Vagina (tissue), 2 donors: ENCODE data around the gene CHI3L1. TPM values are rescaled to one million over a fixed set of nuclear protein-coding genes. Genes with fewer than 3 reads are reported as not detected.

Experiments used
- DNase-seq, 2 donors: peaks; one replicate each; pipeline ENCODE4 v3.0.0-alpha.2; 2017; ENCODE audit errors: extremely low spot score in 2 of 2
- H3K27ac ChIP-seq: fragments of 200-600 bp; sonication (generic); one replicate; pipeline ENCODE4 v1.5.1; 2019
- H3K27me3 ChIP-seq: fragments of 200-600 bp; sonication (generic); one replicate; pipeline ENCODE4 v1.5.1; 2019
- H3K36me3 ChIP-seq, 2 donors: fragments of 200-600 bp; sonication (generic); one replicate each; pipeline ENCODE4 v1.5.1; 2017 to 2019
- H3K4me1 ChIP-seq: fragments of 200-600 bp; sonication (generic); one replicate; pipeline ENCODE4 v1.5.1; 2019
- H3K4me3 ChIP-seq, 2 donors: fragments of 200-600 bp; sonication (generic); 1 replicate in 1 of 2; 2 replicates in 1 of 2; pipeline ENCODE4 v1.5.1; 2016 to 2019
- H3K9me3 ChIP-seq: fragments of 200-600 bp; sonication (generic); one replicate; pipeline ENCODE4 v1.5.1; 2019
- CTCF ChIP-seq, 3 experiments: fragments of 450-650 bp in 2 of 3; fragments of 200-600 bp in 1 of 3; sonication (generic) in 1 of 3; IDR thresholded peaks; one replicate each; pipeline ENCODE4 v1.5.1; 2017 to 2019; ENCODE audit warnings: antibody characterized with exemption in 3 of 3, mild to moderate bottlenecking in 2 of 3, moderate library complexity in 2 of 3
- POLR2A ChIP-seq, 2 donors: fragments of 450-650 bp; IDR thresholded peaks; one replicate each; pipeline ENCODE4 v1.6.1; 2017; ENCODE audit warnings: antibody characterized with exemption in 2 of 2, mild to moderate bottlenecking in 2 of 2, moderate library complexity in 2 of 2
- POLR2AphosphoS5 ChIP-seq, 2 donors: sonication (generic); formaldehyde crosslinking; IDR thresholded peaks; one replicate each; pipeline ENCODE4 v1.9.0; 2017; ENCODE audit warnings: antibody characterized with exemption in 2 of 2, mild to moderate bottlenecking in 2 of 2, low read depth in 1 of 2; ENCODE audit not compliant: insufficient read depth in 1 of 2
- intact Hi-C: fragments of 100-400 bp; cut with DNase I; formaldehyde crosslinking; loops from one replicate; pipeline ENCODE4 v1.15.1; 2023
- total RNA-seq: library from RNA; depleted of rRNA; stranded (reverse); fragments of >200 nt; gene quantifications from one replicate; pipeline ENCODE4 v1.2.3, GENCODE V29; 2016

The CHI3L1 gene
- total RNA-seq, 1 donor from 2014 or later, result 51.3 TPM

GRCh38 chr1:203177470-203178039 is 8.9 kb downstream of the CHI3L1 start:
- no peak overlapping the region for H3K27ac ChIP-seq
- peaks cover 28% of the 10 kb centered on the region for H3K4me1 ChIP-seq
- no peaks in the 10 kb centered on the region for H3K36me3 ChIP-seq
- H3K9me3 ChIP-seq, result no peaks in the 10 kb centered on the region
- H3K27me3 ChIP-seq, result no peaks in the 10 kb centered on the region
- no peak for DNase-seq
- no peak overlapping the region for H3K4me3 ChIP-seq
- intact Hi-C loops, result no loop called here
- TF ChIP-seq CTCF (IDR thresholded peaks at IDR 0.05) (no peak), POLR2AphosphoS5 (IDR thresholded peaks at IDR 0.05; ENCODE audit: insufficient read depth in 1 of 2, low read depth in 1 of 2) (peak in 1 of 2 donors; percentile 26), POLR2A (IDR thresholded peaks at IDR 0.05) (no peak)

GRCh38 chr1:203177036-203177405 is 9.5 kb downstream of the CHI3L1 start:
- TF ChIP-seq CTCF (IDR thresholded peaks at IDR 0.05) (no peak), POLR2A (IDR thresholded peaks at IDR 0.05) (no peak), POLR2AphosphoS5 (IDR thresholded peaks at IDR 0.05; ENCODE audit: insufficient read depth in 1 of 2, low read depth in 1 of 2) (no peak)
- no peaks in the 10 kb centered on the region for H3K9me3 ChIP-seq
- H3K36me3 ChIP-seq, result no peaks in the 10 kb centered on the region
- intact Hi-C loops, result no loop called here
- DNase-seq, result no peak
- no peak overlapping the region for H3K4me3 ChIP-seq
- peaks cover 28% of the 10 kb centered on the region for H3K4me1 ChIP-seq
- no peak overlapping the region for H3K27ac ChIP-seq
- H3K27me3 ChIP-seq, result no peaks in the 10 kb centered on the region

- Histone ChIP-seq H3K27ac (no peak overlapping the region), H3K4me3 (no peak overlapping the region), H3K36me3 (no peaks in the 10 kb centered on the region), H3K4me1 (peaks cover 28% of the 10 kb centered on the region), H3K9me3 (no peaks in the 10 kb centered on the region), H3K27me3 (no peaks in the 10 kb centered on the region)
- TF ChIP-seq POLR2A (IDR thresholded peaks at IDR 0.05) (no peak), CTCF (IDR thresholded peaks at IDR 0.05) (no peak), POLR2AphosphoS5 (IDR thresholded peaks at IDR 0.05; ENCODE audit: insufficient read depth in 1 of 2, low read depth in 1 of 2) (no peak)
- intact Hi-C loops, result no loop called here
- DNase-seq, result no peak
Observed at GRCh38 chr1:203176273-203177035, 10.1 kb downstream of the CHI3L1 start.

GRCh38 chr1:203175827-203176241 is 10.7 kb downstream of the CHI3L1 start:
- no peak overlapping the region for H3K4me3 ChIP-seq
- DNase-seq, result no peak
- no peaks in the 10 kb centered on the region for H3K9me3 ChIP-seq
- no peaks in the 10 kb centered on the region for H3K36me3 ChIP-seq
- no peak overlapping the region for H3K27ac ChIP-seq
- TF ChIP-seq POLR2AphosphoS5 (IDR thresholded peaks at IDR 0.05; ENCODE audit: insufficient read depth in 1 of 2, low read depth in 1 of 2), result no peak
- no peak for TF ChIP-seq CTCF (IDR thresholded peaks at IDR 0.05)
- no peak for TF ChIP-seq POLR2A (IDR thresholded peaks at IDR 0.05)
- peaks cover 28% of the 10 kb centered on the region for H3K4me1 ChIP-seq
- H3K27me3 ChIP-seq, result no peaks in the 10 kb centered on the region
- intact Hi-C loops, result no loop called here

GRCh38 chr1:203175237-203175826 is 11.2 kb downstream of the CHI3L1 start, which contains the start of gene MYBPH:
TSS of gene MYBPH (minus strand) at chr1:203175826. CDS start at chr1:203175755, 71 bp downstream.
- no peak for TF ChIP-seq POLR2A (IDR thresholded peaks at IDR 0.05)
- no peak for TF ChIP-seq CTCF (IDR thresholded peaks at IDR 0.05)
- no peak for TF ChIP-seq POLR2AphosphoS5 (IDR thresholded peaks at IDR 0.05; ENCODE audit: insufficient read depth in 1 of 2, low read depth in 1 of 2)
- DNase-seq, result no peak

More at GRCh38 chr1:203175237-203175826, 11.2 kb downstream of the CHI3L1 start, which contains the start of gene MYBPH:
- Histone ChIP-seq H3K27me3 (no peaks in the 10 kb centered on the region), H3K9me3 (no peaks in the 10 kb centered on the region), H3K27ac (no peak within 1 kb of the TSS), H3K36me3 (no peaks in the 10 kb centered on the region), H3K4me1 (peaks cover 28% of the 10 kb centered on the region), H3K4me3 (no peak within 1 kb of the TSS)
- intact Hi-C loops, result no loop called here
